ENCODE results near the gene CYLD.

Gene CYLD

DNA sequence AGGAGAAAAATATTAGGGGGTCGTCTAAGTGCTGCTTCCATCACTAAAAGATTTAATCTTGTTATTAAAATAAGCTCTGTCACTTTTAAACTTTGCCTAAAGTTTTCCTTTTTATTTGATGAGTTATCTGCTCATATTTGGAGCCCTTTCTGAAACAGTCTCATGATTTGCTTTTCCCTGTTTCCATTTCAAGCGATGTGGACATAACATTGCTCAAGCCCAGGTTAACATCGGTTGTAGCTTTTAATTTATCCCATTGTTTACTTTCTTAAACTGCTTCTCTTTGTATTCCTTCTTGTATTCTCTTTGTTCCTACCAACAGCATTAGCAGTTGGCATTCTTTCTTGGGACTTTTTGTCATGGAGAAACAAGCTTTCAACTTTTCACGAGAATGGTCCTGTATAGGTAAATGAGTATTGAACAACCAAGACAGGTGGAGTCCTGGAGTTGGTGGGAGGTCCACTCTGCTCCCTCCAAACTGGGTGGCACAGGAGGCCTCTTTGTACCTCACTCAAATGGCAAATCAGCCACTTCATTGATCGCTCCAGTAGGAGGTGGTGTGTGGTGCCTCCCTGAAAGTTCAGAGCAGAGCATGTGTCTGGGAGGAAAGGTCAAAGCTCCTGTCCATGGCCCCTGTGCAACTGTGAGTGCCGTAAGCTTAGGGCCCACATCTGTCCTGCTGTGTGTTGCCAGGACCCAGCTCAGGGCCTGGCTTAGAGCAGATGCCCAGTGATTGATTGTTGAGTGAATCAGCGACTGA is 107.0 kb downstream of the CYLD start:
- DNase-seq: no peak

All from activated CD4-positive, alpha-beta T cell treated with anti-CD3 and anti-CD28 coated beads, Interleukin-2, amount 50 U/mL, for 16 hours (primary cell).